Endodermal cell (in vitro differentiated cells): ENCODE results near the gene C1QTNF8. TPM values are rescaled to one million over a fixed set of nuclear protein-coding genes. Genes with fewer than 3 reads are reported as not detected.

ENCODE experiments used
- DNase-seq: peaks from one replicate; pipeline ENCODE4 v3.0.0-alpha.2; 2017
- H3K27ac ChIP-seq: 2 replicates; pipeline ENCODE4 v1.5.1; 2013; ENCODE audit warnings: mild to moderate bottlenecking, low read depth, low read length, moderate library complexity
- H3K27me3 ChIP-seq: 2 replicates; pipeline ENCODE4 v1.6.1; 2013; ENCODE audit warnings: mild to moderate bottlenecking, low read length, moderate library complexity; ENCODE audit not compliant: insufficient read depth, control insufficient read depth, poor library complexity, severe bottlenecking
- H3K36me3 ChIP-seq: 2 replicates; pipeline ENCODE4 v1.7.0; 2013; ENCODE audit warnings: mild to moderate bottlenecking, low read length, moderate library complexity; ENCODE audit not compliant: control insufficient read depth, insufficient read depth
- H3K4me1 ChIP-seq: one replicate; pipeline ENCODE4 v1.7.0; 2013; ENCODE audit warnings: low read length; ENCODE audit not compliant: control insufficient read depth, insufficient read depth
- H3K4me3 ChIP-seq: 2 replicates; pipeline ENCODE4 v1.5.1; 2013; ENCODE audit warnings: mild to moderate bottlenecking, low read length, moderate library complexity
- H3K9ac ChIP-seq: 2 replicates; pipeline ENCODE4 v1.6.1; 2013; ENCODE audit warnings: mild to moderate bottlenecking, low read length, moderate library complexity; ENCODE audit not compliant: poor library complexity, severe bottlenecking; ENCODE audit errors: extremely low read depth
- H3K9me3 ChIP-seq: 2 replicates; pipeline ENCODE4 v1.6.1; 2013; ENCODE audit warnings: mild to moderate bottlenecking, low read length, moderate library complexity; ENCODE audit not compliant: control insufficient read depth
- H3K27ac Mint-ChIP-seq: 2 replicates; pipeline ENCODE4 v1.8.0; 2020; ENCODE audit warnings: mixed read lengths
- H3K27me3 Mint-ChIP-seq: 2 replicates; pipeline ENCODE4 v1.8.0; 2021; ENCODE audit warnings: mild to moderate bottlenecking, mixed read lengths; ENCODE audit not compliant: insufficient read depth
- H3K36me3 Mint-ChIP-seq: 2 replicates; pipeline ENCODE4 v1.8.0; 2020; ENCODE audit warnings: low read depth, mixed read lengths
- H3K4me1 Mint-ChIP-seq: 2 replicates; pipeline ENCODE4 v1.8.0; 2020; ENCODE audit warnings: mixed read lengths
- H3K4me3 Mint-ChIP-seq: 2 replicates; pipeline ENCODE4 v1.8.0; 2020; ENCODE audit warnings: mild to moderate bottlenecking, moderate library complexity, mixed read lengths
- H3K9me3 Mint-ChIP-seq: 2 replicates; pipeline ENCODE4 v1.8.0; 2020; ENCODE audit warnings: mild to moderate bottlenecking, mixed read lengths
- CTCF ChIP-seq: fragments of 200-600 bp; sonication (generic); conservative IDR thresholded peaks from 2 replicates; pipeline ENCODE4 v1.5.0; 2021; ENCODE audit warnings: antibody characterized with exemption, mild to moderate bottlenecking
- WGBS, 2 experiments: methylation state at CpG; one replicate each; pipeline versions ENCODE4 v1.1.5 to v1.1.7; 2013; ENCODE audit warnings: missing lambda C conversion rate in 2 of 2, mixed read lengths in 1 of 2; ENCODE audit not compliant: insufficient coverage in 1 of 2, insufficient read length in 1 of 2; 5-methylcytosine and 5-hydroxymethylcytosine counted together
- total RNA-seq, 2 donors: library from RNA; stranded (reverse); fragmentation: NEBNext Ultra II Directional in 1 of 2; extraction: Animal tissue kit (Norgen Biotek cat#: 25700) in 1 of 2; gene quantifications; 2 replicates in 1 of 2; 3 replicates in 1 of 2; pipeline ENCODE4 v1.2.1, GENCODE V29; 2021

Gene C1QTNF8
- total RNA-seq, 2 donors from 2014 or later: 0.15 to 0.20 TPM

GRCh38 chr16:1071561-1072225, 24.4 kb downstream of the C1QTNF8 start:
- Histone ChIP-seq H3K9me3 (no peaks in the 10 kb centered on the region), H3K27ac (no peak overlapping the region), H3K27me3 (peaks cover 18% of the 10 kb centered on the region), H3K4me1 (peaks cover 5% of the 10 kb centered on the region), H3K36me3 (no peaks in the 10 kb centered on the region), H3K4me3 (no peak overlapping the region), H3K9ac (no peak overlapping the region)
- Mint-ChIP-seq H3K27me3 (peaks cover 10% of the 10 kb centered on the region), H3K4me3 (peak overlapping the region; percentile 34), H3K4me1 (no peaks in the 10 kb centered on the region), H3K27ac (no peak overlapping the region), H3K9me3 (no peaks in the 10 kb centered on the region), H3K36me3 (no peaks in the 10 kb centered on the region)
- WGBS, 2 experiments: 55 to 69% methylated on average over 6 to 29 of the region's 30 CpGs
- DNase-seq: no peak
- no peak for TF ChIP-seq CTCF

- Mint-ChIP-seq H3K27ac (no peak overlapping the region), H3K4me1 (no peaks in the 10 kb centered on the region), H3K9me3 (no peaks in the 10 kb centered on the region), H3K27me3 (peaks cover 11% of the 10 kb centered on the region), H3K36me3 (no peaks in the 10 kb centered on the region), H3K4me3 (no peak overlapping the region)
- Histone ChIP-seq H3K27me3 (peaks cover 18% of the 10 kb centered on the region), H3K4me3 (no peak overlapping the region), H3K9me3 (no peaks in the 10 kb centered on the region), H3K4me1 (peaks cover 5% of the 10 kb centered on the region), H3K9ac (no peak overlapping the region), H3K27ac (no peak overlapping the region), H3K36me3 (no peaks in the 10 kb centered on the region)
- WGBS, 2 experiments: 79 to 80% methylated on average over 10 to 16 of the region's 16 CpGs
- TF ChIP-seq CTCF: no peak
- DNase-seq: no peak
Observed at GRCh38 chr16:1070864-1071408, 25.1 kb downstream of the C1QTNF8 start.

GRCh38 chr16:1070084-1070863, 25.8 kb downstream of the C1QTNF8 start:
- DNase-seq: no peak
- no peak overlapping the region for H3K27ac Mint-ChIP-seq
- H3K9ac ChIP-seq: no peak overlapping the region
- no peaks in the 10 kb centered on the region for H3K36me3 Mint-ChIP-seq
- no peaks in the 10 kb centered on the region for H3K36me3 ChIP-seq
- H3K4me1 ChIP-seq: peaks cover 5% of the 10 kb centered on the region
- H3K27me3 ChIP-seq: peaks cover 18% of the 10 kb centered on the region
- 65 to 67% methylated on average over 23 to 32 of the region's 32 CpGs for WGBS, 2 experiments
- peaks cover 11% of the 10 kb centered on the region for H3K27me3 Mint-ChIP-seq
- no peaks in the 10 kb centered on the region for H3K4me1 Mint-ChIP-seq
- no peak for TF ChIP-seq CTCF
- H3K9me3 ChIP-seq: no peaks in the 10 kb centered on the region
- H3K27ac ChIP-seq: no peak overlapping the region
- H3K4me3 Mint-ChIP-seq: no peak overlapping the region
- no peak overlapping the region for H3K4me3 ChIP-seq
- no peaks in the 10 kb centered on the region for H3K9me3 Mint-ChIP-seq
